ENCODE results near the gene KLRC3.

DNA sequence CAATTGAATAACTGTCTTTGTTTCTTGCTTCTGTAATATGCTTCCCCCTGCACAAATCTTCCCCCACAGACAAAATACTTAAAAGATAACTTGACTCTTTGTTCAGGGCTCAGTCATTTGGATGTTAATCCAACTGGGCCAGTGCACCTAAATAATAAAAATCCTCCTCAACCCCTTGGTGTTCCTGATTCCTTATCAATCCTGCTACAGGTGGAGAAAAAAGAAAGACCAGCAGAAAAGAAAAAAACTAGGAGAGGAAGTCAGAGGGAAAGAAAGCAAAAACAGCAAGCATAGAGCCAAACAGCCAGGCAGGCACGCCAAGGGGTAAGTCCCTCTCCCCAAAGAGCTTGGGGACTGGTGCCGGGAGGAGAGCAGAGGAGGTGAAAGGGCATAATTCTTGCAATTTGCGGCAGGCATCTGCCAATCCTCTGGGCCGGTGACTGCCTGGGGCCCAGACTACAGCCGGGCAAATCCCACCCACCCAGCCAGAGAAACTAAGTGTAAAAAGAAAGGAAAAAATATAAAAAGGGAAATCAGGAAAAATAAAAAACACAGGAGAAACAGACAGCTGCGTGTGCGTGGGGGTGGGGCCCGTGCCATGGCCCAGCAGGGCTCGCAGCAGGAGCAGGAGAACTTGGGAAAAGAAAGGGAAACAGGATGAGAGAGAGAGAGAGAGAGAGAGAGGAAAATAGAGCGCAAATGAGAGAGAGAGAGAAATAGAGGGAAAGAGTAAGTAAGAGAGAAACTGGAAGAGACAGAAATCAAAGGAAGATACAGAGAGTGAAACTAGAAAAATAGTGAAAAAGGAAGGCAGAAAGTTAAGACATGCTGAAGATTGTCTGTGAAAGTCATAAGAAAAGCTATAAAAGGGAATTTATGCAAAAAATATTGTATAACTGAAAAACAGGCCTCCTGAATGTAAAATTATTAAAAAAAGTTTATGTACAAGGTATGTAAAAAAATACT is 51.9 kb downstream of the KLRC3 start:
- TF ChIP-seq POLR2AphosphoS5 (IDR thresholded peaks at IDR 0.05; ENCODE audit: low read depth, low read length) (no peak), POLR2A (IDR thresholded peaks at IDR 0.05; ENCODE audit: low read depth, low read length) (no peak), TAF1 (IDR thresholded peaks at IDR 0.05; ENCODE audit: borderline replicate concordance, low read depth, low read length) (no peak)
